ENCODE results near the gene CDC25B.
"Not testable (repeated sequence)": the region's sequence is repeated elsewhere in the genome, so short reads cannot be mapped to it uniquely, and the experiment has no call there.

CDC25B gene

GRCh38 chr20:3786126-3786484, 10.0 kb upstream of the CDC25B start:
- DNase-seq, result no peak

- peak; percentile 93 for DNase-seq
Observed at GRCh38 chr20:3786665-3787323, 9.3 kb upstream of the CDC25B start, which contains the start of gene CENPB. CENPB (minus strand) TSS chr20:3786740; CDS start chr20:3786483, 257 bp downstream.

- DNase-seq, result no peak
Observed at GRCh38 chr20:3787324-3788014, 8.6 kb upstream of the CDC25B start.

GRCh38 chr20:3788685-3789155, 7.4 kb upstream of the CDC25B start:
- no peak for DNase-seq

GRCh38 chr20:3789201-3789600, 6.9 kb upstream of the CDC25B start:
- DNase-seq, result not testable (repeated sequence)

GRCh38 chr20:3794168-3794567, 1.9 kb upstream of the CDC25B start:
- DNase-seq, result not testable (repeated sequence)

GRCh38 chr20:3794701-3795420, 1.2 kb upstream of the CDC25B start:
- DNase-seq, result no peak

GRCh38 chr20:3796477-3797225, 541 bp downstream of the CDC25B start:
- no peak for DNase-seq

GRCh38 chr20:3797226-3797545, 1.1 kb downstream of the CDC25B start:
- DNase-seq, result no peak

GRCh38 chr20:3797592-3798372, 1.7 kb downstream of the CDC25B start:
- no peak for DNase-seq

- DNase-seq, result no peak
Observed at GRCh38 chr20:3798373-3798768, 2.3 kb downstream of the CDC25B start.

- DNase-seq, result no peak
Observed at GRCh38 chr20:3798908-3799248, 2.8 kb downstream of the CDC25B start.

- no peak for DNase-seq
Observed at GRCh38 chr20:3800256-3800877, 4.3 kb downstream of the CDC25B start.

- DNase-seq, result no peak
Observed at GRCh38 chr20:3800878-3801260, 4.8 kb downstream of the CDC25B start.

- DNase-seq, result no peak
Observed at GRCh38 chr20:3801299-3801698, 5.2 kb downstream of the CDC25B start.

- no peak for DNase-seq
Observed at GRCh38 chr20:3801846-3802245, 5.7 kb downstream of the CDC25B start.

- DNase-seq, result no peak
Observed at GRCh38 chr20:3802524-3803239, 6.6 kb downstream of the CDC25B start.

- no peak for DNase-seq
Observed at GRCh38 chr20:3803289-3803688, 7.2 kb downstream of the CDC25B start.

GRCh38 chr20:3803854-3804253, 7.7 kb downstream of the CDC25B start:
- no peak for DNase-seq

- DNase-seq, result no peak
Observed at GRCh38 chr20:3804254-3804751, 8.2 kb downstream of the CDC25B start.

- no peak for DNase-seq
Observed at GRCh38 chr20:3804781-3805180, 8.7 kb downstream of the CDC25B start.
